ENCODE data around the gene SLC25A17.

SLC25A17 gene

GRCh38 chr22:40733919-40734318 is 85.2 kb downstream of the SLC25A17 start:
- no peaks in the 10 kb centered on the region for H3K79me2 ChIP-seq
- no peak overlapping the region for H2AFZ ChIP-seq
- no peak overlapping the region for H3K27ac ChIP-seq
- H3K9me3 ChIP-seq (ENCODE audit: control insufficient read depth, low read length), result no peaks in the 10 kb centered on the region
- TF ChIP-seq CTCF (IDR thresholded peaks at IDR 0.05), result no peak
- H3K36me3 ChIP-seq (ENCODE audit: control insufficient read depth, insufficient read depth, low read length), result no peaks in the 10 kb centered on the region
- H3K27me3 ChIP-seq (ENCODE audit: control insufficient read depth, insufficient read depth, low read length), result no peaks in the 10 kb centered on the region
- H3K4me1 ChIP-seq, result no peaks in the 10 kb centered on the region
- no peak overlapping the region for H3K9ac ChIP-seq
- no peak overlapping the region for H3K4me3 ChIP-seq (ENCODE audit: low read depth, low read length)
- no peak overlapping the region for H3K4me2 ChIP-seq (ENCODE audit: low read length)

GRCh38 chr22:40732999-40733292 is 86.2 kb downstream of the SLC25A17 start:
- Histone ChIP-seq H3K4me1 (no peaks in the 10 kb centered on the region), H3K4me2 (ENCODE audit: low read length) (peak overlapping the region; percentile 47), H3K79me2 (no peaks in the 10 kb centered on the region), H3K9ac (no peak overlapping the region), H3K27ac (no peak overlapping the region), H2AFZ (no peak overlapping the region), H3K36me3 (ENCODE audit: control insufficient read depth, insufficient read depth, low read length) (no peaks in the 10 kb centered on the region), H3K27me3 (ENCODE audit: control insufficient read depth, insufficient read depth, low read length) (no peaks in the 10 kb centered on the region), H3K4me3 (ENCODE audit: low read depth, low read length) (no peak overlapping the region), H3K9me3 (ENCODE audit: control insufficient read depth, low read length) (no peaks in the 10 kb centered on the region)
- no peak for TF ChIP-seq CTCF (IDR thresholded peaks at IDR 0.05)

GRCh38 chr22:40729284-40729683 is 89.9 kb downstream of the SLC25A17 start:
- Histone ChIP-seq H2AFZ (no peak overlapping the region), H3K4me1 (no peaks in the 10 kb centered on the region), H3K4me3 (ENCODE audit: low read depth, low read length) (no peak overlapping the region), H3K79me2 (no peaks in the 10 kb centered on the region), H3K27ac (no peak overlapping the region), H3K9ac (no peak overlapping the region), H3K4me2 (ENCODE audit: low read length) (no peak overlapping the region), H3K9me3 (ENCODE audit: control insufficient read depth, low read length) (no peaks in the 10 kb centered on the region), H3K27me3 (ENCODE audit: control insufficient read depth, insufficient read depth, low read length) (no peaks in the 10 kb centered on the region), H3K36me3 (ENCODE audit: control insufficient read depth, insufficient read depth, low read length) (no peaks in the 10 kb centered on the region)
- TF ChIP-seq CTCF (IDR thresholded peaks at IDR 0.05), result no peak

- no peaks in the 10 kb centered on the region for H3K36me3 ChIP-seq (ENCODE audit: control insufficient read depth, insufficient read depth, low read length)
- H3K4me2 ChIP-seq (ENCODE audit: low read length), result no peak overlapping the region
- no peaks in the 10 kb centered on the region for H3K27me3 ChIP-seq (ENCODE audit: control insufficient read depth, insufficient read depth, low read length)
- H3K4me1 ChIP-seq, result no peaks in the 10 kb centered on the region
- no peak for TF ChIP-seq CTCF (IDR thresholded peaks at IDR 0.05)
- H3K27ac ChIP-seq, result no peak overlapping the region
- no peak overlapping the region for H2AFZ ChIP-seq
- H3K4me3 ChIP-seq (ENCODE audit: low read depth, low read length), result no peak overlapping the region
- H3K9ac ChIP-seq, result no peak overlapping the region
- no peaks in the 10 kb centered on the region for H3K79me2 ChIP-seq
- H3K9me3 ChIP-seq (ENCODE audit: control insufficient read depth, low read length), result no peaks in the 10 kb centered on the region
Measured at GRCh38 chr22:40728731-40729189, 90.4 kb downstream of the SLC25A17 start.

GRCh38 chr22:40727964-40728615 is 91.1 kb downstream of the SLC25A17 start:
- Histone ChIP-seq H3K36me3 (ENCODE audit: control insufficient read depth, insufficient read depth, low read length) (no peaks in the 10 kb centered on the region), H3K9me3 (ENCODE audit: control insufficient read depth, low read length) (no peaks in the 10 kb centered on the region), H3K27me3 (ENCODE audit: control insufficient read depth, insufficient read depth, low read length) (no peaks in the 10 kb centered on the region), H3K79me2 (no peaks in the 10 kb centered on the region), H3K4me3 (ENCODE audit: low read depth, low read length) (no peak overlapping the region), H3K4me2 (ENCODE audit: low read length) (no peak overlapping the region), H2AFZ (no peak overlapping the region), H3K27ac (no peak overlapping the region), H3K9ac (no peak overlapping the region), H3K4me1 (no peaks in the 10 kb centered on the region)
- TF ChIP-seq CTCF (IDR thresholded peaks at IDR 0.05), result no peak
